Skeletal muscle tissue (tissue), 4 donors: Measurements from ENCODE around the gene FNDC3B. TPM values are rescaled to one million over a fixed set of nuclear protein-coding genes. Genes with fewer than 3 reads are reported as not detected.

Source experiments
- H3K27ac ChIP-seq: one replicate; pipeline ENCODE4 v1.7.0; 2013; ENCODE audit warnings: mild to moderate bottlenecking, low read depth, low read length, inconsistent platforms
- H3K27me3 ChIP-seq, 3 donors: one replicate each; pipeline ENCODE4 v1.7.0; 2013; ENCODE audit warnings: low read length in 3 of 3; ENCODE audit not compliant: control insufficient read depth in 3 of 3, insufficient read depth in 3 of 3
- H3K36me3 ChIP-seq, 3 donors: one replicate each; pipeline ENCODE4 v1.7.0; 2013; ENCODE audit warnings: low read length in 3 of 3; ENCODE audit not compliant: control insufficient read depth in 3 of 3, insufficient read depth in 3 of 3
- H3K4me1 ChIP-seq, 3 donors: one replicate each; pipeline ENCODE4 v1.7.0; 2013; ENCODE audit warnings: low read length in 3 of 3, mild to moderate bottlenecking in 3 of 3; ENCODE audit not compliant: control insufficient read depth in 3 of 3, insufficient read depth in 3 of 3
- H3K4me3 ChIP-seq, 3 donors: one replicate each; pipeline ENCODE4 v1.7.0; 2013; ENCODE audit warnings: low read length in 3 of 3
- H3K9ac ChIP-seq, 3 donors: one replicate each; pipeline ENCODE4 v1.7.0; 2013; ENCODE audit warnings: low read length in 3 of 3, mild to moderate bottlenecking in 3 of 3, moderate library complexity in 2 of 3, low read depth in 1 of 3
- H3K9me3 ChIP-seq, 3 donors: one replicate each; pipeline ENCODE4 v1.7.0; 2013; ENCODE audit warnings: low read length in 3 of 3; ENCODE audit not compliant: control insufficient read depth in 3 of 3
- total RNA-seq: library from RNA; depleted of rRNA; stranded (reverse); fragments of >200 nt; gene quantifications from one replicate; pipeline ENCODE4 v1.2.3, GENCODE V29; 2014
- donor health status: Osteomylitis.

FNDC3B gene
- total RNA-seq, 1 donor from 2014 or later = 140 TPM

DNA sequence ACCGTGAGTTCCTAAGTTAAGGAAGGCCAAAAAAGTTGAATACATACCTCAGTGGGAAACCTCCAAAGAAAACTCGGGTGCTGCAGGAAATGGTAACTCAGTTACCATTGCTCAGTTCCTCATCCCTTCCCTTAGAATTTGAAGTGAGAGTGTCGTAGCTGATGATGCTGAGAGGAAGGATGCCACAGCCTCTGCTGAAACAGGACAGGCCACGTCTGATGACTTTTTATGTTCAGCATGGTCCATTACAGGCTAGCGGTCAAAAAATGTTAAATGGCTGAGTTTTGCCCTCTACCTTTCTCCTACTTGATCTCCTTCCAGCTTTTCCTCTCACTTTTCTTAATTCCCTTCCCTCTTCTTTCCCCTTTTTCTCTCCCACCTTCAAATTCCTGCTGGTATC is 273.3 kb downstream of the FNDC3B start:
- Histone ChIP-seq H3K27me3 (no peaks in the 10 kb centered on the region), H3K4me1 (peaks cover 29 to 48% (median 35%) of the 10 kb centered on the region in 3 donors), H3K36me3 (peaks cover 0 to 23% (median 21%) of the 10 kb centered on the region in 3 donors), H3K9me3 (no peaks in the 10 kb centered on the region), H3K9ac (no peak overlapping the region), H3K27ac (peak overlapping the region; percentile 33), H3K4me3 (no peak overlapping the region)

DNA sequence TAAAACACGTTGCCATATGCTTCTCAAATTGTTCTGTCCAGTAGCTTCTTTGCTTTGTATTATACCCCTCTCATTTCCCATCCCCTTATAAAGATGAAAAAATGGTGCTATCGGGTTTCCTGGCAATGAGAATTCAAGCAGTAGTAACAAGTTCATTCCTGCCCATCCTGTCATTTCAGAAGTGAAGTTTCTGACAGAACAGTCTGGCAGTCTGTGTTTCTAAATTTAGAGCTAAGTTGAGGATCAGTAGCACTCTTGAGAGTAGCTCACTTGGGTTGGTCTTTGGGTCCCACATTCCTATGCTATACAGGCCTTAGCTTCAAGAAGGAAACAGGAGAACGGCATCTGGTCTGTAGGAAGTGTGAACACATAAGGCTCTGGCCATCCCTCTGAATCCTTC is 274.3 kb downstream of the FNDC3B start:
- peaks cover 38 to 58% (median 45%) of the 10 kb centered on the region in 3 donors for H3K4me1 ChIP-seq
- H3K27me3 ChIP-seq = no peaks in the 10 kb centered on the region
- H3K27ac ChIP-seq = peak overlapping the region; percentile 55
- H3K9me3 ChIP-seq = no peaks in the 10 kb centered on the region
- H3K4me3 ChIP-seq = peak overlapping the region in 1 of 3 donors; percentile 5
- peaks cover 0 to 21% (median 17%) of the 10 kb centered on the region in 3 donors for H3K36me3 ChIP-seq
- no peak overlapping the region for H3K9ac ChIP-seq

DNA sequence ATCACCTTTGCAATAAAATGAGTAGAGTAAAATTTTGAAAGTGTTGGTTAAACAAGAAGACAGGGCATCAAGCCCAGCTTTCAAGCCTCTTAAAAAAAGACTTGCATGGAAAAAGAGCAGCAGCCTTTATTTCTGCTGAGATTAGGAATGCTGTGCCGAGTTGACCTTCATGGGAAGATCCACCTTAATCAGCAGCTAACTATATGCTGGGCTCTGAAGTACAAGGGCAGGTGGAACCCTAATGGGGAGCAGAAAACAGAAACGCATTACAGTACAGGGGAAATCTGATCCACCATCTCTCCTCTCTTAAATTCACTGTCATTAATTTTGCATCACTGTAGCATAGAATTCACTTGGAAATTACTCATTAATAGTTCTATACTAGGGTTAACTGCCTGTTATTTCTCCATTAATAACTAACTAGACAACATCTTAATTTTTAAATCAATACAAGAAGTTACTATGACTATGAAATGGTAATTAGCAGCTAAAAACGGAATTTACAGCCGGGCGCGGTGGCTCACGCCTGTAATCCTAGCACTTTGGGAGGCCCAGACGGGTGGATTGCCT is 275.3 kb downstream of the FNDC3B start:
- H3K27ac ChIP-seq = peak overlapping the region; percentile 55
- H3K4me3 ChIP-seq = no peak overlapping the region
- H3K9ac ChIP-seq = no peak overlapping the region
- H3K27me3 ChIP-seq = no peaks in the 10 kb centered on the region
- no peaks in the 10 kb centered on the region for H3K9me3 ChIP-seq
- peaks cover 0 to 16% (median 9%) of the 10 kb centered on the region in 3 donors for H3K36me3 ChIP-seq
- H3K4me1 ChIP-seq = peaks cover 48 to 68% (median 55%) of the 10 kb centered on the region in 3 donors

DNA sequence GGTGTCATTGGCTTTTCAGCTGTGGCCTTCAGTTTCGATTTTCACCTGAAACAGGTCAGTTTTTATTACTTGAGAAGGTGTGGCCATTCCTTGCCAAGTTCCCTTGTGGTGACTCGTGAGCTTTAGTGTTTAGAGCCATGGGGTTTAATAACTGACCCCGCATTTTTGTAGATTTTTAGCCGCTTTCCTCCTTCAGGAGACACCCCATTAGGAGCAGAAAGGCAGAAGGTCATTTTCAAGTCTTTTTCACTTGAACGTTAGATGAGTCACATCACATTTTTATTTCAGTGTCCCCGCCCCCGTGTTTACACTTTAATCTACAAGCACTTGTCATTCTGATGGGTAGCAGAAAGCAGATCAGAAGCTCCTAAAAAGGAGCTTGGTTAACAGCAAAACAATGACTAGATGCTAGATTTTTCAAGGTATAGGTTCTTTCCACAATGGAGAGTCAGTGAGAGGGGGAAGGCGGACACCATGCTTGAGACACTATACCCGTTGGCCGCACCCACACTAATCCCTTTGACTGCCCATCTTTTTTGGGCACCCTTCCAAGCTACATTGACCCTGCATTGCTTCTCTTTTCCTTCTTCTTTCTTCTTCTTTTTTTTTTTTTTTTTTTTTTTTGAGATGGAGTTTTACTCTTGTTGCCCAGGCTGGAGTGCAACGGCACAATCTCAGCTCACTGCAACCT is 276.2 kb downstream of the FNDC3B start:
- Histone ChIP-seq H3K36me3 (peaks cover 0 to 8% (median 6%) of the 10 kb centered on the region in 3 donors), H3K9me3 (no peaks in the 10 kb centered on the region), H3K4me1 (peaks cover 53 to 77% (median 62%) of the 10 kb centered on the region in 3 donors)

DNA sequence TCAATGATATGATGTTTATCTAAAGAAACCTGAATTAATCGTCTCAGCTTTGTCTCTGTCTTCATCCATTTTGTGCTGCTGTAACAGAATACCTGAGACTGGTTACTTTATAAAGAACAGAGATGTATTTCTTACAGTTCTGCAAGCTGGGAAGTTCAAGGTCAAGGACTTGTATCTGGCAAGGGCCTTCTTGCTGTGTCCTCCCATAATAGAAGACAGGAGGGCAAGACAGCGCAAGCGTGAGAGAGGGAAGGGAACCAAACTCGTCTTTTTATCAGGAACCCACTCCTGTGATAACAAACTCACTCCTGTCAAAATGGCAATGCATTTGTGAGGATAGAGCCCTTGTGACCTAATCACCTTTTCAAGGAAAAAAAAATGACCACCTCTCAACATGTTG is 277.4 kb downstream of the FNDC3B start:
- H3K9me3 ChIP-seq = no peaks in the 10 kb centered on the region
- no peak overlapping the region for H3K9ac ChIP-seq
- H3K4me1 ChIP-seq = peaks cover 58 to 83% (median 68%) of the 10 kb centered on the region in 3 donors
- H3K27ac ChIP-seq = peak overlapping the region; percentile 69
- H3K27me3 ChIP-seq = no peaks in the 10 kb centered on the region
- H3K4me3 ChIP-seq = no peak overlapping the region
- no peaks in the 10 kb centered on the region for H3K36me3 ChIP-seq

More for the DNA sequence above, 276.2 kb downstream of the FNDC3B start:
- Histone ChIP-seq H3K9ac (no peak overlapping the region), H3K4me3 (no peak overlapping the region), H3K27ac (peak overlapping the region; percentile 55), H3K27me3 (no peaks in the 10 kb centered on the region)

DNA sequence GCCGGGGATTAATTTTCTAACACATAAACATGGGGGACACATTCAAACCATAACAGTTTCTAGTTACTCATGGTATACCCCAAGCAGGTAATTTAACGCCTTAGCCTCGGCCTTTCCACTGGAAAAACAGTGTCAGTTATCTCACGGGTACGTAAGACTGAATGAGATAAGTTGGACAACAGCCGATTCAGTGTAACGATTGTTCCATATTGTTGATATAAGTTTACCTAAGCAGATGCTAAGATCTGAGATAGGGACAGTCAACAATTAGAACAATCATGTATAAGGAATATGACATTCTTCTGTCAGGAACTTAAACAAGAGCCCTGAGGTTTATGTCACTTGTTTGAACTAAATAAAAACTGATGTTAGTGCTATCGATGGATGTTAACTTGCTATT is 278.1 kb downstream of the FNDC3B start:
- Histone ChIP-seq H3K36me3 (no peaks in the 10 kb centered on the region), H3K4me3 (no peak overlapping the region), H3K27me3 (no peaks in the 10 kb centered on the region), H3K27ac (peak overlapping the region; percentile 69), H3K9me3 (no peaks in the 10 kb centered on the region), H3K4me1 (peaks cover 58 to 78% (median 68%) of the 10 kb centered on the region in 3 donors), H3K9ac (no peak overlapping the region)

DNA sequence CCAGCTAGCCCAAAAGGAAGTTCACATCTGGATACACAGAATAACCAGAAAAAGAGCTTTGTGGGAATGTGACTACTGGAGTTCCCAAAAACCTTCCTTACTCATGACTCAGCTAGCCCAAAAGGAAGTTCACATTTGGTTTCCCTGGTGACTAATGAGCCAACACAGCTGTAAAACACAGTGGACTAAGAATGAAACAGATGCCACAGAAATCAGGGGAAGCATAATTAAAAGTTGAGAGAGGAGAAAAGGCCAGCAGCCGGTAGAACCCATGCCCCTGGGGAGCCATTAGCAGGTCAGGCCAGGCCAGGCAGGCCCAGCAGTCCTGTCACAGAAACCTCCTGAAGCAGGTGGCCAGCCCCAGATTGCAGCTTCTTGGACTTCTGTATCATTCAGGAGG is 278.6 kb downstream of the FNDC3B start:
- Histone ChIP-seq H3K9me3 (no peaks in the 10 kb centered on the region), H3K27me3 (no peaks in the 10 kb centered on the region), H3K4me3 (peak overlapping the region in 1 of 3 donors; percentile 36), H3K36me3 (no peaks in the 10 kb centered on the region), H3K4me1 (peaks cover 58 to 76% (median 68%) of the 10 kb centered on the region in 3 donors), H3K9ac (no peak overlapping the region), H3K27ac (peak overlapping the region; percentile 69)

DNA sequence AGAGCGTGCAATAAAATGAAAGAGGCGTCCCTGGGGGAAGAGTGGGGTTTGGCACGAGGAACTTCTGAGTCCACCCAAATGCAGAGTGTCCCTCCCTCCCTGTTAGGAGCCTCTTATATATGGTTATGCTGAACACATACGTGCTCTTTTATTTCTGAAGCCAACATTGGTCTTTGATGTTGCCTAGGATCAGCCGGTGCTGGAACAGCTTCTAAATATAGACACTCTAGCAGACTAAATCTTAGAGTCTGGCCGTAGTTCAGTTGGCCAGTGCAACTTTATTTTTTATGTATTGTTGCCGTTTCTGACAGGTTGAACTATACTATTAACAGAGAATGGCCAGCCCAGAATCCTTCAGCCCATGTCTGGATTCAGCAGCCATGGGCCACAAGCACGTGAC is 280.2 kb downstream of the FNDC3B start:
- H3K9ac ChIP-seq = peak overlapping the region in 2 of 3 donors; percentile 9 to 35
- H3K4me1 ChIP-seq = peaks cover 56 to 75% (median 60%) of the 10 kb centered on the region in 3 donors
- H3K4me3 ChIP-seq = peak overlapping the region in 2 of 3 donors; percentile 16 to 42
- H3K27ac ChIP-seq = peak overlapping the region; percentile 69
- no peaks in the 10 kb centered on the region for H3K9me3 ChIP-seq
- H3K27me3 ChIP-seq = no peaks in the 10 kb centered on the region
- peaks cover 0 to 5% (median 4%) of the 10 kb centered on the region in 3 donors for H3K36me3 ChIP-seq

DNA sequence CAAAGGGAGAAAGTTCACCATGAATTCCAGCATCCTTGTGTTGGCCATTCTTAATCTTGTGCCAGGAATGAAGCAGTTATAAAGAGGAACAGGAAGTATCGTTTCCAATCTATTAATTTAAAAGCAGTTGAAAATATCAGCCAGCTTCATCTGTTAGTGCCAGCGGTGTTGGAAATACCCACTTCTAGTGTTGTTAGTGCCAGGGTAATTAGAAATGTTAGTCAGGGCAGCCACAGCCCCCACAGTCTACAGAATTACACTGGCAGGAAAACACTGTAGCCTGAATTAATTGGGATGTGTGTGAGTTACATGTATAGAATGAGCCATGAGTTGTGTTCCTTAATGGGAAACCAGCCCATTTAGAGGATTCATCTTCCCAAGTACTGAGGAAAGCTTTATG is 281.1 kb downstream of the FNDC3B start:
- H3K9me3 ChIP-seq = no peaks in the 10 kb centered on the region
- H3K4me3 ChIP-seq = no peak overlapping the region
- H3K4me1 ChIP-seq = peaks cover 52 to 71% (median 55%) of the 10 kb centered on the region in 3 donors
- no peak overlapping the region for H3K9ac ChIP-seq
- H3K27ac ChIP-seq = peak overlapping the region; percentile 69
- H3K36me3 ChIP-seq = peaks cover 0 to 10% (median 10%) of the 10 kb centered on the region in 3 donors
- H3K27me3 ChIP-seq = no peaks in the 10 kb centered on the region

DNA sequence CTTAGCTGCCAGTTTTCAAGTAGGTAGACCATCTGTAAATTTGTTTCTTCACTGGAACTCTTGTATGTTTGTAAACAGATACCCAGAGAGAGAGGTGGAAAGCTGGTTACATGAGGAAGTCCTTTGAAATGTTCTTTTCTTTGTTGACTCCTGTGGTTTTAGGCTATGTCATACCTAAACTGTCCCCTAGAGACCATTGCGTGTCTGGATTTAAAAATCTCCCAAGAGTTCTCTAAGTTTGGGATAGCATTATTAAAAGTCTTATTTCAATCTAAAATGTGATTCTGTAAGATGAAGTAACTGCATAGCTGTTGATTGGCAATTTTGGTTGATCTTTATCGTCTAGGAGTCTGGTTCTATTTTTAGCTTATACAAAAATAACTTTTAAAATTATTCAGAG is 281.7 kb downstream of the FNDC3B start:
- H3K27me3 ChIP-seq = no peaks in the 10 kb centered on the region
- H3K4me3 ChIP-seq = no peak overlapping the region
- H3K9me3 ChIP-seq = no peaks in the 10 kb centered on the region
- H3K9ac ChIP-seq = no peak overlapping the region
- H3K36me3 ChIP-seq = peaks cover 0 to 12% (median 10%) of the 10 kb centered on the region in 3 donors
- H3K27ac ChIP-seq = peak overlapping the region; percentile 69
- peaks cover 51 to 66% (median 53%) of the 10 kb centered on the region in 3 donors for H3K4me1 ChIP-seq
